ENCODE results near the gene GBP7.

DNA sequence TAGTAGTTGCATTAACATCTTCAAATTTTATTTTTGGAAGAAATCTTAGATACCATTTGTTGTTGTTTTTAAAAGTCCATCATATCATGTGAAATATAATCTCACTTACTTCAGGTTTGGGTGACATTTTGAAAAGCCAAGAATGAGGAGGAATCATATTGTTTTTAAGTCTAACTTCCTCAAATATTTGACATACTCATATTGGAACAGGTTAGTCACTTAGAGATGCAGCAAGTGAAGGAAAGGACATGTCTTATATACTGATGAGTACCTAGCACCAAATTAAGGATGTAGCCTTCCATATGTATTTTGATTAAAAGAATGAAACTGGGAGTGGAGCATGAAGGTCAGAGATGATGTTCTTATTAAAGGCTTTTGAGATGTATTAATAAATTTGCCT lies 73.8 kb downstream of the GBP7 start:
- TF ChIP-seq EZH2phosphoT487 (IDR thresholded peaks at IDR 0.05; ENCODE audit: borderline replicate concordance), result no peak
- TF ChIP-seq, protein P1, sequence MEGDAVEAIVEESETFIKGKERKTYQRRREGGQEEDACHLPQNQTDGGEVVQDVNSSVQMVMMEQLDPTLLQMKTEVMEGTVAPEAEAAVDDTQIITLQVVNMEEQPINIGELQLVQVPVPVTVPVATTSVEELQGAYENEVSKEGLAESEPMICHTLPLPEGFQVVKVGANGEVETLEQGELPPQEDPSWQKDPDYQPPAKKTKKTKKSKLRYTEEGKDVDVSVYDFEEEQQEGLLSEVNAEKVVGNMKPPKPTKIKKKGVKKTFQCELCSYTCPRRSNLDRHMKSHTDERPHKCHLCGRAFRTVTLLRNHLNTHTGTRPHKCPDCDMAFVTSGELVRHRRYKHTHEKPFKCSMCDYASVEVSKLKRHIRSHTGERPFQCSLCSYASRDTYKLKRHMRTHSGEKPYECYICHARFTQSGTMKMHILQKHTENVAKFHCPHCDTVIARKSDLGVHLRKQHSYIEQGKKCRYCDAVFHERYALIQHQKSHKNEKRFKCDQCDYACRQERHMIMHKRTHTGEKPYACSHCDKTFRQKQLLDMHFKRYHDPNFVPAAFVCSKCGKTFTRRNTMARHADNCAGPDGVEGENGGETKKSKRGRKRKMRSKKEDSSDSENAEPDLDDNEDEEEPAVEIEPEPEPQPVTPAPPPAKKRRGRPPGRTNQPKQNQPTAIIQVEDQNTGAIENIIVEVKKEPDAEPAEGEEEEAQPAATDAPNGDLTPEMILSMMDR (conservative IDR thresholded peaks at IDR 0.05; ENCODE audit: low read length), result no peak

Measured in Loucy (cell line).